Nephron progenitor cell (in vitro differentiated cells): Measurements from ENCODE around the gene GPR32.
"Not testable (repeated sequence)": the region's sequence is repeated elsewhere in the genome, so short reads cannot be mapped to it uniquely, and the experiment has no call there.

Experiments
- DNase-seq: peaks from one replicate; pipeline ENCODE4 v3.0.0; 2021
- H3K27ac Mint-ChIP-seq: 2 replicates; pipeline ENCODE4 v1.8.0; 2021; ENCODE audit warnings: mild to moderate bottlenecking, moderate library complexity, mixed read lengths
- H3K27me3 Mint-ChIP-seq: 2 replicates; pipeline ENCODE4 v1.8.0; 2021; ENCODE audit warnings: mild to moderate bottlenecking, low read depth, mixed read lengths; ENCODE audit not compliant: poor library complexity
- H3K36me3 Mint-ChIP-seq: 2 replicates; pipeline ENCODE4 v1.8.0; 2021; ENCODE audit warnings: low read depth, mixed read lengths
- H3K4me1 Mint-ChIP-seq: 2 replicates; pipeline ENCODE4 v1.8.0; 2021; ENCODE audit warnings: mixed read lengths
- H3K4me3 Mint-ChIP-seq: 2 replicates; pipeline ENCODE4 v1.8.0; 2021; ENCODE audit warnings: mild to moderate bottlenecking, moderate library complexity, mixed read lengths
- H3K9me3 Mint-ChIP-seq: 2 replicates; pipeline ENCODE4 v1.8.0; 2021; ENCODE audit warnings: mild to moderate bottlenecking, moderate library complexity, mixed read lengths
- CTCF ChIP-seq: fragments of 200-600 bp; sonication (generic); IDR thresholded peaks from 2 replicates; pipeline ENCODE4 v1.5.0; 2021; ENCODE audit warnings: antibody characterized with exemption

Gene GPR32

GRCh38 chr19:50801107-50801506 lies 30.8 kb downstream of the GPR32 start:
- Mint-ChIP-seq H3K36me3 (peaks cover 26% of the 10 kb centered on the region), H3K4me3 (peak overlapping the region; percentile 55), H3K27me3 (no peaks in the 10 kb centered on the region), H3K27ac (no peak overlapping the region), H3K4me1 (peaks cover 41% of the 10 kb centered on the region), H3K9me3 (no peaks in the 10 kb centered on the region)
- no peak for DNase-seq
- TF ChIP-seq CTCF: no peak

- peaks cover 26% of the 10 kb centered on the region for H3K36me3 Mint-ChIP-seq
- peak; percentile 64 for DNase-seq
- no peaks in the 10 kb centered on the region for H3K9me3 Mint-ChIP-seq
- peak overlapping the region; percentile 99 for H3K4me3 Mint-ChIP-seq
- H3K27ac Mint-ChIP-seq: peak overlapping the region; percentile 100
- peaks cover 43% of the 10 kb centered on the region for H3K4me1 Mint-ChIP-seq
- no peak for TF ChIP-seq CTCF
- peaks cover 15% of the 10 kb centered on the region for H3K27me3 Mint-ChIP-seq
Measured at GRCh38 chr19:50803633-50804419, 33.6 kb downstream of the GPR32 start.

DNA sequence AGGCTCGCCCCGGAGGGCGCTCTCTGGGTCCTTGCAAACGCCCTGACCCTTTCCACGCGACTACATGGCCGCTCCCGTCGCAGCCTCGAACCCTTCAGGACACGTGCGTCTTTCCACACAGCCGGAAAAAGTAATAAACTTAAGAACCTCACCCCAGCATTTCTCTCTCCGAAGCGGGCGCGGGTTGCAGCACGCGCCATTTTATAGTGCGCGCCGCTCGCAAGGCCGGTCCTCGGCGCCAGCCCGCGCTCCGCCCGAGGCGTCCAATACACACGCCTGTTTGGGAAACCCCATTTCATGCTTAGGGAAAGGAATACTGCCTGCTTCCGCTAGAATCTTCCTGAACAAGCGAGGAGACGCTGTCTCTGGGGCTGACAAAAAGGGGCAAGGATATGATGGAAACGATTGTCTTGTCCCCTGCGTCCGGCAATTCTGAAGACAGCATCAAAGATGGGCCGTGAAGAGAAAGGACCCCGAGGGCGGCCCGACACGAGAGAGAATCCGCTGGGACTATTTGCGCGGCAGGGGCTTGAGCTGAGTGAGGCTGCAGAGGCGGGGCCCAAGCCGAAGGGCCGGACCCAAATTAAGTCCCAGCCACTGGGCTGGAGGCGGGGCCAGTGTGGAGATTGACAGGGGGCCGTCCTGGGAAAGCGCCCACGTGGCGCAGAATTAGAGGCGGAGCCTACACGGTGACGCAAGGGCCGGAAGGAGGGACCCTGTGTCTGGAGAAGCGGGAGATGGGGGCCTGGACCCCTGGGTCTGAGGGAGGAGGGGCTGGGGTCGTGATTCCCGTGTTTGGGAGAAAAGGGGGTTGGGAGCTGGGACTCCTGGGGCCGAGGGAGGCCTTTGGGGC lies 34.4 kb downstream of the GPR32 start:
- H3K27ac Mint-ChIP-seq: peak overlapping the region; percentile 100
- peaks cover 43% of the 10 kb centered on the region for H3K4me1 Mint-ChIP-seq
- no peaks in the 10 kb centered on the region for H3K9me3 Mint-ChIP-seq
- DNase-seq: peak; percentile 99
- H3K36me3 Mint-ChIP-seq: peaks cover 26% of the 10 kb centered on the region
- peaks cover 23% of the 10 kb centered on the region for H3K27me3 Mint-ChIP-seq
- H3K4me3 Mint-ChIP-seq: peak overlapping the region; percentile 99
- TF ChIP-seq CTCF: no peak

DNA sequence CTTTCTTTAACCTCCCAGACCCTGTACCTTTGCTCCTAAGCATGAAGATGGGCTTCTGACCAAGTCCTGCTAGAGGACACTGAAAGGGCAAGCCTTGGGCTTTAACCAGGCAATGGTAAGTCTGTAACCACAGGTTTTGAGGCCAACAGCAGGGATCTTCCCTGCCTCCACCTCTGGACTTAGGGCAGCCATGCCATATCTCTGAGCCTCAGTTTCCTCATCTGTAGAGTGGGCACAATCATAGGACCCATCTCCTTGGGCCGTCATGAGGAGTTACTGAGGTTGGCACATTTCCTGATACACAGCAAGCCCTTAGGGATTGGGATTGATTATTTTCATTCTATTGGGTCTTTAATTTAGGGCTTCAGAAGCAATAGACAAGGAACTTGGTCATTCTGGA lies 38.6 kb downstream of the GPR32 start:
- H3K4me3 Mint-ChIP-seq: no peak overlapping the region
- H3K9me3 Mint-ChIP-seq: no peaks in the 10 kb centered on the region
- no peak overlapping the region for H3K27ac Mint-ChIP-seq
- no peak for DNase-seq
- no peaks in the 10 kb centered on the region for H3K36me3 Mint-ChIP-seq
- peaks cover 49% of the 10 kb centered on the region for H3K27me3 Mint-ChIP-seq
- peaks cover 15% of the 10 kb centered on the region for H3K4me1 Mint-ChIP-seq
- no peak for TF ChIP-seq CTCF

GRCh38 chr19:50811622-50812238 lies 41.5 kb downstream of the GPR32 start:
- H3K27me3 Mint-ChIP-seq: peaks cover 76% of the 10 kb centered on the region
- DNase-seq, H3K27ac Mint-ChIP-seq, H3K36me3 Mint-ChIP-seq, H3K4me1 Mint-ChIP-seq, H3K4me3 Mint-ChIP-seq: not testable (repeated sequence)
- peaks cover 11% of the 10 kb centered on the region for H3K9me3 Mint-ChIP-seq

DNA sequence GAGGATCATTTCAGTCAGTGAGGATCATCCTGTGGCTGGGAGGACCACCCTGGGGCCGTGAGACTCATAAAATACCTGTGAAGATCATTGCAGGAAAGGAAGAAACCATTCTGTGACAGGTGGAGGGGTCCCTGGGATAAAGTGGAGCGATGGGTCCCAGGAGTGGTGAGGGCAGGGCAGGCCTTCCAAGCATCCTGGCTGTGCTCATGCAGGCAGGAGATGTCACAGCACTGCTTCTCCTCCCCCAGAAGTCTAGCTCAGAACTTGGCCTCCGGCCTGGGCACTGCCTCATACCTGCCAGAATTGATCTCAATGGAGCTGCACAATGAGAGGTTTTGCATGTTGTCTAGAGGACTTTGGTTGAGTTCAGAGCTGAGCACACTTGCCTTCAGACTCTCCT lies 42.2 kb downstream of the GPR32 start:
- no peak for DNase-seq
- Mint-ChIP-seq H3K4me3 (no peak overlapping the region), H3K9me3 (peaks cover 17% of the 10 kb centered on the region), H3K27me3 (peaks cover 79% of the 10 kb centered on the region), H3K36me3 (no peaks in the 10 kb centered on the region), H3K4me1 (peaks cover 2% of the 10 kb centered on the region), H3K27ac (no peak overlapping the region)
- TF ChIP-seq CTCF: no peak
